HG02885 (cell line): ENCODE results near the gene IFNL2.
"Not testable (repeated sequence)": the region's sequence is repeated elsewhere in the genome, so short reads cannot be mapped to it uniquely, and the experiment has no call there.

Experiments
- ATAC-seq: cut with Tn5 transposase; IDR thresholded peaks from one replicate; pipeline ENCODE4 v1.9.1; 2021; ENCODE audit warnings: mild to moderate bottlenecking; ENCODE audit not compliant: unreplicated experiment, poor library complexity

IFNL2 gene

DNA sequence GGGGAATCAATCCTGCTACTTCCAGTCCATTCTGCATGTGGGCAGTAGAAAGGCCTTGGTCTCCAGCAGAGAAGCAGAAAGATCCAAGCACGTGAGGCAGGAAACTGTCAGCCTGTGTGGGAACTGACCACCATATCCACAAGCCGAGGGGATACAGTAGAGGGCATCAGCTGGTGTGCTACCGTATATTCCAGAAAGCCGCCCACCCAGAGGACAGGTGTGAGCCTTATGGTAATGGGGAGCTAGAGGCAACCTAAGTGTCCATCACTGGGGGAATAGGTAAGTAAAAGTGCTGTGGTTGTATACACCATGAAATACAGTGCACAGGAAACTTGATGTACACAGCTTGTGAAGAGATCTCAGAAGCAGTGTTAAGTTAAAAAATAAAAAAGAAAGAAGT, 25.2 kb downstream of the IFNL2 start:
- ATAC-seq: no peak

DNA sequence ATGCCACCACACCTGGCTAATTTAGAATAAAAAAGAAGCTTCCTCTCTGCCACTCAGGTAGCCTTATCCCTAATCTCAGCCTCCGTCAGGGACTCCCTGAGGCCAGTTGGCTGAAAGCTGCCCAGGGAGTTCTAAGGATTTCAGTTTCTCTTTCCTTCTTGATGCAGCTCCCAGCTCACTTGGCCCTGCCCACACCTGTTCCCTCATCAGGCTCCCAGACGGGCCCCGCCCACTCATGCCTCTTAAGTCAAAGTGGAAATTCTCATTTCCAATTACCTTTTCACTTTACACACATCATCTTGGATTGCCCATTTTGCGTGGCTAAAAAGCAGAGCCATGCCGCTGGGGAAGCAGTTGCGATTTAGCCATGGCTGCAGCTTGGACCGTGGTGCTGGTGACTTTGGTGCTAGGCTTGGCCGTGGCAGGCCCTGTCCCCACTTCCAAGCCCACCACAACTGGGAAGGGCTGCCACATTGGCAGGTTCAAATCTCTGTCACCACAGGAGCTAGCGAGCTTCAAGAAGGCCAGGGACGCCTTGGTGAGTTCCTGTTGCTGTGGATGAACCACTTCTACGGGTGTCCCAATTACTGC, 28.0 kb downstream of the IFNL2 start, which contains the start of gene IFNL1:
Gene IFNL1 (plus strand): TSS at position 353 of the 591 bp plus-strand sequence. CDS start 15 bp downstream, at position 368.
- no peak for ATAC-seq

- no peak for ATAC-seq
These were observed 28.7 kb downstream of the IFNL2 start for GRCh38 chr19:39296906-39297305.

DNA sequence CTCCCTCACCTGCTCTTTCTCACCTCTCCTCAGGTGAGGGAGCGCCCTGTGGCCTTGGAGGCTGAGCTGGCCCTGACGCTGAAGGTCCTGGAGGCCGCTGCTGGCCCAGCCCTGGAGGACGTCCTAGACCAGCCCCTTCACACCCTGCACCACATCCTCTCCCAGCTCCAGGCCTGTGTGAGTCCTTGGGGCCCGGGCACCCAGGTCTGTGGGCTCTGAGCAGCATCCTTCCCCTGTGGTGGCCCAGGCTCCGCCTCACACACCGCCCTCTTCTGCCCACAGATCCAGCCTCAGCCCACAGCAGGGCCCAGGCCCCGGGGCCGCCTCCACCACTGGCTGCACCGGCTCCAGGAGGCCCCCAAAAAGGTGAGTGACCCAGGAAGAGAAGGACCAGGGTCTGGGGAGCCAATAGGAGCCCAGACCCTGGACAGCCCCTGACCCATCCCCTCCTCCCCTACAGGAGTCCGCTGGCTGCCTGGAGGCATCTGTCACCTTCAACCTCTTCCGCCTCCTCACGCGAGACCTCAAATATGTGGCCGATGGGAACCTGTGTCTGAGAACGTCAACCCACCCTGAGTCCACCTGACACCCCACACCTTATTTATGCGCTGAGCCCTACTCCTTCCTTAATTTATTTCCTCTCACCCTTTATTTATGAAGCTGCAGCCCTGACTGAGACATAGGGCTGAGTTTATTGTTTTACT, 29.9 kb downstream of the IFNL2 start:
- no peak for ATAC-seq

GRCh38 chr19:39299404-39299803, 31.2 kb downstream of the IFNL2 start:
- ATAC-seq: no peak

DNA sequence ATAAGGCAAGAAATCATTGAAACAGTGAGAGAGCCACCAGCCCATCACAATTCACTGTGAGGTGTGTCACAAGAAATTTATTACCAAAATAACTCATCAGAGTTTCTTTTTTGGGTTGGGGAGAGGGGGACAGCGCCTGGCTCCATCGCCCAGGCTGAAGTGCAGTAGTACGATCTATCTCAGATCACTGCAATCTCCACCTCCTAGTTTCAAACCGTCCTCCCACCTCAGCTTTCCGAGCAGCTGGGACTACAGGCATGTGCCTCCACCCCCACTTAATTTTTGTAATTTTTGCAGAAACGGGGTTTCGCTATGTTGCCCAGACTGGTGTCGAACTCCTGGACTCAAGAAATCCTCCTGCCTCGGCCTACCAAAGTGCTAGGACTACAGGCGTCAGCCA, 31.6 kb downstream of the IFNL2 start:
- ATAC-seq: no peak

DNA sequence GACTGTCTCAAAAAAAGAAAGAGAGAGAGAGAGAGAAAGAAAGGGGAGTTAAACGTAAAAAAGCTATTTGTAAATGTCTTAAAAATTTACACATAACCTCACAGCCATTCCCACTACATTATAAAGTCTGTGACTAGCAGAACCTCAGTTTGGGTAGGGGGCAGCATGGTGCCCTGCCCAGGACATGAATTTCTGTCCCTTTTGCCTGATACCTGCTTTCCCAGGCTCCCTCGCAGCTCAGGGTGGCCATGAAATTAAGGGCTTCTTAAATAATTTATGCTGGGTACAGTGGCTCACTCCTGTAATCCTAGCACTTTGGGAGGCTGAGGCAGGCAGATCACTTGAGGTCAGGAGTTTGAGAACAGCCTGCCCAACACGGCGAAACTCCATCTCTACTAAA, 32.8 kb downstream of the IFNL2 start:
- no peak for ATAC-seq

DNA sequence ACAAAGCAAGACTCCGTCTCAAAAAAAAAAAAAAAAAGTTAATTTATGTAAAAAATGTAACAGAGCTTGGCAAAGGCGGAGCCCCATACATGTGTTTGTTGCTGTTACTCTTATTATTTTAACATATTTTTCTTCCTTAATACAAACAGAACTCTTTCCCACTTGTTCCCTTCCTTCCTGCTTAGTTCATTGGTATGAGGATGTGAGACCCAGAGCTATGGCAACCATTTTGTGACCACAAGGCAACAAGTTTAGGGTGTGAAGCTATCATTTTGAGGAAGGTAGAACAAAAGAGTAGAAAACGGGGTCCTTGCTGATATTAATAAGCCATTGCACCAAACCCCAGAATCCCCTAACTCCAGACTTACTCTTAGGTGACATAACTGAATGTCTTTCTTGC, 33.4 kb downstream of the IFNL2 start:
- no peak for ATAC-seq

DNA sequence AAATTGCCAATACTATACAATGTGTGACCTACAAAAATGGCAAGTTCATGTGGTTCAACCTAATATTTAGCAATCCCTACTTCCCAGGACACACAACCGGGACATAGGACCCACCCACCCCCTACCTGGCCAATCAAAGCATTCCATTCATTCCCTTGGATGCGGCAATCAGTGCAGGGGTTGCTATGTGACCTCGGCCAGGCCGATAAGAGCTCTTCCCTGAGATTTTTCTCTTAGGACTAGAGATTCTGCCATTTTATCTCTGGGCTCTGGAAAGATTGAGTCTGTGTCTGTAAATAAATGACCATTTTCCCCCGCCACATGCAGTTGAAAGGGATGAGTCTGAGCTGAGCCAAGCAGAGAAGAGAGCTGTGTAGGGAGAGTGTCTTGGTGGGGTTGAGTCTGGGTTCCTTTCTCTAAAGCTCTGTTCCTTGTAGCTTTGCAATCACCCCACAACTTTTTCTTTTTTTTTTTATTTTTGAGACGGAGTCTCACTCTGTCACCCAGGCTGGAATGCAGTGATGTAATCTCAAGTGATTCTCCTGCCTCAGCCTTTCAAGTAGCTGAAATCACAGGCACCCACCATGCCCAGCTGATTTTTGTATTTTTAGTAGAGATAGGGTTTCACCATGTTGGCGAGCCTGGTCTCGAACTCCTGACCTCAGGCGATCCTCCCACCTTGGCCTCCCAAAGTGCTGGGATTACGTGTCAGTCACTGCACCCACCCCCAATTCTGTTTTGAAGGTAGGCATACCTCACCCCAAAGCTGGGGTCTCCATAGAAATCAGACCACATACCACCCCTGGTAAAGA, 35.4 kb downstream of the IFNL2 start:
- ATAC-seq: no peak

DNA sequence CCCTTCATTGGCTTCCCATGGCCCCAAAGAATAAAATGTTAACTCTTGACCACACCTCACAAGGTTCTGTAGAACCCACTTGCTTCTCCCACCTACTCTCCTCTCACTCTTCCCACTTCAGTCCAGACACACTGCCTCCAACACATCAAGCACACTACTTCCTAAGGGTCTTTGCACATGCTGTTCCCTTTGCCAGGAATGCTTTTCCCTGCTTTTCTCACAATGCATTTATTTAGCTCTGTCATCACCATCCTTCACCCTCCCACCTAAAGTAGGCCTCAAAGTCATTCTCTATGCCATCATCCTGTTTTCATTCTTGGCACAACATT, 36.0 kb downstream of the IFNL2 start:
- no peak for ATAC-seq

GRCh38 chr19:39304701-39305571, 36.7 kb downstream of the IFNL2 start:
- no peak for ATAC-seq

- ATAC-seq: no peak
These were observed 37.9 kb downstream of the IFNL2 start for GRCh38 chr19:39306075-39306474.

- ATAC-seq: no peak
These were observed 39.0 kb downstream of the IFNL2 start for GRCh38 chr19:39307046-39307821.

DNA sequence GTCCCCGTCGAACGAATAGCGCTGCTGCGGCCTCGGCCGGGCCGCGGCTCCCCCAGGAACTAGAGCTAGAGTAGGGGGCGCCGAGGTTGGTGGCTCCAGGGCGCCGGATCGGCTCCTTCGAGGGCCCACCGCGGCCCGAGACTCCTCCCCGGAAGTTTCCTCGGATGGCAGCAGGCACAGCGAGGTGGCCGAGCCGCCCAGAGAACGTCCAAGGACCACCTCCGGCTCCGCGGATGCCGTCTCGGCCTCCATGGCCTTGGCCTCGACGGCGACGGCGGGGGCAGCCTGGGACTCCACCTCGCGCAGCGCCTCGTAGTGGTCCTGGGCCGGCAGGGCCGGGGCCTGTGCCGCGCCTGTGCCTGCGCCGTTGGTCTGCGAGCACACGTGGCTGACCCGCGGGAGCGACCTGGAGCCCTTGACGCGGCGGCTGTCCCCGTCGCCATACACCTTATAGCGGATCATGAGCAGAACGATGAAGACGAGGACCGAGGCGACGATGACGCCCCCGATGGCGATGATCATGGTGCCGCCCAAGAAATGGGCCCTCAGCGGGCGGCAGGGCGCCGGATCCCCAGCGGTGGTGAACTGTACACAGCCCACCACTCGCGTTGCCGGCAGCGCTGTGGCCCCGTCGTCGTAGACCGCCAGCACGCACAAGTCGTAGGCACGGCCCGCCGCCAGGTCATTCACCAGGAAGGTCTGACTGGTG, 39.8 kb downstream of the IFNL2 start:
- ATAC-seq: no peak

GRCh38 chr19:39308531-39309304, 40.5 kb downstream of the IFNL2 start:
- no peak for ATAC-seq

DNA sequence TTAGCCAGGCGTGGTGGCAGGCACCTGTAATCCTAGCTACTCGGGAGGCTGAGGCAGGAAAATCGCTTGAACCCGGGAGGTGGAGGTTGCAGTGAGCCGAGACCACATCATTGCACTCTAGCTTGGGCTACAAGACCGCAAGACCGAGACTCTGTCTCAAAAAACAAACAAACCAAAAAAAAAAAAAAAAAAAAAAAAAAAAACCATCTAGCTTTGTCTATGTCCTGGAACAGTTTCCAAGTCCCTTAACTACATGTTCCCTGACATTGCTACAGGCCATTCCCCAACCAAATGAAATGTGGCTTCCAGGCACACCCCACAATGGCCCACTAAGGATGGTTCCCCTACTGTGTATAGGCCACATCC, 41.1 kb downstream of the IFNL2 start:
- ATAC-seq: not testable (repeated sequence)

- ATAC-seq: no peak
These were observed 42.5 kb downstream of the IFNL2 start for GRCh38 chr19:39310558-39311311.
